ENCODE data around the gene ADGRL2. TPM values are rescaled to one million over a fixed set of nuclear protein-coding genes. Genes with fewer than 3 reads are reported as not detected.

The ADGRL2 gene
- total RNA-seq, 4 donors from 2014 or later, result 40.7 to 53.4 (median 44.2) TPM

DNA sequence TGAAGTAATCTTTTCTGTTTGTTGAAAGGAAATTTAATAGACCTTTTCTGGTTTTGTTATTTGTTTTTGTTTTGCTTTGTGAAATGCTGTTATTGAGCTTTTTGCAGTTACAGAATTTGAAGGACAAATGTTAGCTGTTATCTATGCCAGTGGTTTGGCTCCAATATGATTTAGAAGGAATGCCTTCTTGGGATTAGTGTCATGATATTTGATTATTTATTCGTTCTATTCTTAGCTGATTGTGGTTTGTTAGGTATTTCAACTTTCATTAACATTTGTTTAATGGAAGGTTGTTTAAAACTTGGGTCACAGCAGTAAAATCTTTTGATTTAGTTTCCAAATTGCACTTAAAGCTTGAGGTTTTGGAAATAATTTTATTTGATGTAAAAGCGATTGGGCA lies 33.5 kb downstream of the ADGRL2 start:
- Histone ChIP-seq H3K4me3 (no peak overlapping the region), H3K36me3 (no peaks in the 10 kb centered on the region), H3K27ac (no peak overlapping the region), H3K27me3 (no peaks in the 10 kb centered on the region), H3K4me1 (peaks cover 11% of the 10 kb centered on the region), H3K9me3 (no peaks in the 10 kb centered on the region)
- no peak for TF ChIP-seq POLR2A (IDR thresholded peaks at IDR 0.05)
- TF ChIP-seq EP300 (IDR thresholded peaks at IDR 0.05), result no peak
- TF ChIP-seq, protein P1, sequence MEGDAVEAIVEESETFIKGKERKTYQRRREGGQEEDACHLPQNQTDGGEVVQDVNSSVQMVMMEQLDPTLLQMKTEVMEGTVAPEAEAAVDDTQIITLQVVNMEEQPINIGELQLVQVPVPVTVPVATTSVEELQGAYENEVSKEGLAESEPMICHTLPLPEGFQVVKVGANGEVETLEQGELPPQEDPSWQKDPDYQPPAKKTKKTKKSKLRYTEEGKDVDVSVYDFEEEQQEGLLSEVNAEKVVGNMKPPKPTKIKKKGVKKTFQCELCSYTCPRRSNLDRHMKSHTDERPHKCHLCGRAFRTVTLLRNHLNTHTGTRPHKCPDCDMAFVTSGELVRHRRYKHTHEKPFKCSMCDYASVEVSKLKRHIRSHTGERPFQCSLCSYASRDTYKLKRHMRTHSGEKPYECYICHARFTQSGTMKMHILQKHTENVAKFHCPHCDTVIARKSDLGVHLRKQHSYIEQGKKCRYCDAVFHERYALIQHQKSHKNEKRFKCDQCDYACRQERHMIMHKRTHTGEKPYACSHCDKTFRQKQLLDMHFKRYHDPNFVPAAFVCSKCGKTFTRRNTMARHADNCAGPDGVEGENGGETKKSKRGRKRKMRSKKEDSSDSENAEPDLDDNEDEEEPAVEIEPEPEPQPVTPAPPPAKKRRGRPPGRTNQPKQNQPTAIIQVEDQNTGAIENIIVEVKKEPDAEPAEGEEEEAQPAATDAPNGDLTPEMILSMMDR (IDR thresholded peaks at IDR 0.05), result no peak
- no peak for TF ChIP-seq POLR2AphosphoS5 (IDR thresholded peaks at IDR 0.05)
- 43% methylated on average over 2 of the region's 2 CpGs for WGBS
- no peak for DNase-seq (ENCODE audit: low spot score in 2 of 2)

DNA sequence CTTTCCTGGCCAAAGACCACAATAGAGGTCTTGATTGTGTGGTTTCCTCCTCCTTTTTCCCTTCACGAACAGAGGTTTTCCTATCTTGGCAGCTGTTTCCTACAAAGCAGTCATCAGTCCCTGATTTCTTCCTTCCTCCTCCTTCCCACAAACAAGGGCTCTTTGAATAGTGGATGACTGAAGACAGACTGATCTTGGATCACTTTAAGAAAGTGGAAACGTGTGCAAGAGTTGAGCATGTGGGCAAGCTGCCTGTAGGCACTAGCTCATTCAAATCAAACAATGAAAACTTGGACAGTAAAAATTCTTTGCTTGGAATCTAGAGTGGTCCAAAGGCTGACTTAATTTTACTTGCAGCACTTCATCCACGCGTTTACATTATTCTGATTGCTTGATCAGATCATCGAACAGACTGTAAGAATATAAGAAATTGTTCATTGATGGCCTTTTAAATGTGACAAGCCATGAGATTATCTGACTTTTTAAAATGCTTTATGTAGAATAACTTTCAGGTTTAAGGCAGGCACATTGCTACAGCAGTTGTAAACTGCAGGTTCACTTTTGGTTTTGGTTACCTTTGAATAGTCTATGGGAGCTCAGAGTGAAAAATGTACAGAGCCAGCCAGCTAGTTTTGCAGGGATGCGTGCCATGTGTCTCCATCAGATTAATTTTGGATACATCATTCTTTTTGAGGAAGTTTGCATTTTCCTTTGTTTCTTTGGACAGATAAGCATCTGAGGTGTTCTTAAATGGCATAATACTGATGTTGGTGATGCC lies 34.4 kb downstream of the ADGRL2 start:
- H3K4me1 ChIP-seq, result peaks cover 11% of the 10 kb centered on the region
- no peak overlapping the region for H3K27ac ChIP-seq
- H3K4me3 ChIP-seq, result no peak overlapping the region
- no peak for DNase-seq (ENCODE audit: low spot score in 2 of 2)
- no peaks in the 10 kb centered on the region for H3K36me3 ChIP-seq
- 31% methylated on average over 6 of the region's 6 CpGs for WGBS
- TF ChIP-seq, protein P1 (IDR thresholded peaks at IDR 0.05), result no peak
- TF ChIP-seq EP300 (IDR thresholded peaks at IDR 0.05) (no peak), POLR2AphosphoS5 (IDR thresholded peaks at IDR 0.05) (no peak), POLR2A (IDR thresholded peaks at IDR 0.05) (no peak)
- no peaks in the 10 kb centered on the region for H3K27me3 ChIP-seq
- H3K9me3 ChIP-seq, result no peaks in the 10 kb centered on the region

DNA sequence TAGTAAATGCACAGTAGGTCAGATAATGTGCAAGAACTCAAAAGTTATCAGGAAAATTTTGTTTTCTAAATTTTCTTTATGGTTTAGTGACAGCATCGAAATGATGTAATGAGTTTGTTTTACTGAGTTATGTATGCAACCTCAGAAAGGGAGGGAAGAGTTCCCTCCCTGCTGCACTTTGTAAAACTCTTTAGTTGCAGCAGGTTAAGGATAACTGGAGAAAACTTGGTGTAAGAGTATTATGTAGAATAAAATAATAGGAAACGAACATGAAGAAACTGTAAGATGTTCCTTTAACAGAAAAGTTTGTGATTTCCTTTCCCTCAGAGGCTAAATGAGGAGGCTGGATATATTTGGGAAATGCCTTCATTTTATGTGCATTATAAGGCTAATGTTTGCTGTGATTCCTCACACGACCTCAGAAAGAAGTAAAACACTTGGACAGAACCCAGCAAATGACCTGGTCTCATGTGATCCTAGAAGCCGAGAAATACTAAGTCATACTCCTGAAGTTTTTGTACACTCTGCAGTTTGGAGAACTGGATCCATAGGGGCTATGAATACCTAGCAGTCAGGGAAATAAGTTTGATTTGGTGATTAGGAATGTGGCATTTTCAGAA lies 35.4 kb downstream of the ADGRL2 start:
- Histone ChIP-seq H3K9me3 (no peaks in the 10 kb centered on the region), H3K27ac (no peak overlapping the region), H3K4me3 (no peak overlapping the region), H3K4me1 (peaks cover 11% of the 10 kb centered on the region), H3K36me3 (no peaks in the 10 kb centered on the region), H3K27me3 (no peaks in the 10 kb centered on the region)
- DNase-seq (ENCODE audit: low spot score in 2 of 2), result no peak
- TF ChIP-seq POLR2A (IDR thresholded peaks at IDR 0.05) (no peak), EP300 (IDR thresholded peaks at IDR 0.05) (no peak), POLR2AphosphoS5 (IDR thresholded peaks at IDR 0.05) (no peak)
- TF ChIP-seq, protein P1 (IDR thresholded peaks at IDR 0.05), result no peak
- WGBS, result 52% methylated on average over 4 of the region's 4 CpGs

DNA sequence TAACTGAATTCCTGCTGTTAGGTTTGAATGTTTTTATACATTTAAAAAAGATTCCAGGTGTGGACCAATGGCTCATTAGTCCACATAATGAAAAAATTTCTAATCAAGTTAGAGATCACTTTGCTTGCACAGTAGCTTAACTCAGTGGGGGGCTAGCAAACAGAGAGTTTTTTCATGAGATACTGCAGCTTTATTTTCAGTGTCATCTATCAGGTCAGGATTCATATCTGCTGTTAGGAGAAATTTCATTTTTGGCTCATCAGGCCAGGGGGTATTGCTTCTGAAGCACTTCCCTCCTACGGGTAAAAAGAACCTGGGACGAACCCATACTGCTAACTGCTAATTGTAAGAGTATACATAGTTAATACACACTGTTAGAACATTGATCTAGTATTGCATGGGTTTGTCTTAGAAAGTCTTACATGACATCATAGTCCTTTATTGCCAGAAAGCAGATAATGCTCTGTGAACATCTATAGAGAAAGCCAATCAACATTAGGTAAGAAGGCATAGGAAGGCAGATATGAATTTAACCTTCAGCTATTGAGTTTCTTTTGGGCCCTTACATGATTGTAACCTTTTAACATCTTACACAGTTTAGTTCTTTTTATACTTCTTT lies 38.0 kb downstream of the ADGRL2 start:
- no peak for DNase-seq (ENCODE audit: low spot score in 2 of 2)
- H3K4me1 ChIP-seq, result peaks cover 7% of the 10 kb centered on the region
- TF ChIP-seq EP300 (IDR thresholded peaks at IDR 0.05) (no peak), POLR2AphosphoS5 (IDR thresholded peaks at IDR 0.05) (no peak), POLR2A (IDR thresholded peaks at IDR 0.05) (no peak)
- TF ChIP-seq, protein P1 (IDR thresholded peaks at IDR 0.05), result no peak
- H3K4me3 ChIP-seq, result no peak overlapping the region
- H3K9me3 ChIP-seq, result no peaks in the 10 kb centered on the region
- no peak overlapping the region for H3K27ac ChIP-seq
- H3K27me3 ChIP-seq, result no peaks in the 10 kb centered on the region
- no peaks in the 10 kb centered on the region for H3K36me3 ChIP-seq
- 79% methylated on average over 2 of the region's 2 CpGs for WGBS

DNA sequence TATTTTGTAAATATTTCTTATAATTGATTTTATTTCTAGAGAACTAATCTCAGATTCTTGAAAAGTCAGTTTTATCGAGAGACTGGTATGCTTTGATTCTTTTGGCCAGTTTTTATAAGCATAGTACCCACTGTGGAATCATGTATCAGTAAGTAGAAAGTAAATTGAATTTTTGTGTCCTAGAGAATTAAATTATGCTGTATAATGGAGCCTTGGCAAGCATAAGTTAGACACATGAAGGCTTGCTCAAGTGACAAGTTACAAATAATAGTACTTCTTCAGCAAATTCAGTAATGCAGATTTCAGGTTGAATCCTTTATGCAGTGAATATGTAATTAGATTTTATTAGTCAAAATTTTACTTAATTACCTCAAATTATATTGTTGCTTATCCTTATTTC lies 40.1 kb downstream of the ADGRL2 start:
- WGBS, result 88% methylated on average over 1 of the region's 1 CpG
- TF ChIP-seq, protein P1 (IDR thresholded peaks at IDR 0.05), result no peak
- no peak for TF ChIP-seq POLR2AphosphoS5 (IDR thresholded peaks at IDR 0.05)
- no peak for TF ChIP-seq EP300 (IDR thresholded peaks at IDR 0.05)
- TF ChIP-seq POLR2A (IDR thresholded peaks at IDR 0.05), result no peak
- no peak for DNase-seq (ENCODE audit: low spot score in 2 of 2)
- Histone ChIP-seq H3K27ac (no peak overlapping the region), H3K4me3 (no peak overlapping the region), H3K9me3 (no peaks in the 10 kb centered on the region), H3K36me3 (no peaks in the 10 kb centered on the region), H3K4me1 (no peaks in the 10 kb centered on the region), H3K27me3 (no peaks in the 10 kb centered on the region)

Measured in suprapubic skin (tissue), 4 donors.